ENCODE data around the gene UBAC1.

UBAC1 gene, protein sequence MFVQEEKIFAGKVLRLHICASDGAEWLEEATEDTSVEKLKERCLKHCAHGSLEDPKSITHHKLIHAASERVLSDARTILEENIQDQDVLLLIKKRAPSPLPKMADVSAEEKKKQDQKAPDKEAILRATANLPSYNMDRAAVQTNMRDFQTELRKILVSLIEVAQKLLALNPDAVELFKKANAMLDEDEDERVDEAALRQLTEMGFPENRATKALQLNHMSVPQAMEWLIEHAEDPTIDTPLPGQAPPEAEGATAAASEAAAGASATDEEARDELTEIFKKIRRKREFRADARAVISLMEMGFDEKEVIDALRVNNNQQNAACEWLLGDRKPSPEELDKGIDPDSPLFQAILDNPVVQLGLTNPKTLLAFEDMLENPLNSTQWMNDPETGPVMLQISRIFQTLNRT

DNA sequence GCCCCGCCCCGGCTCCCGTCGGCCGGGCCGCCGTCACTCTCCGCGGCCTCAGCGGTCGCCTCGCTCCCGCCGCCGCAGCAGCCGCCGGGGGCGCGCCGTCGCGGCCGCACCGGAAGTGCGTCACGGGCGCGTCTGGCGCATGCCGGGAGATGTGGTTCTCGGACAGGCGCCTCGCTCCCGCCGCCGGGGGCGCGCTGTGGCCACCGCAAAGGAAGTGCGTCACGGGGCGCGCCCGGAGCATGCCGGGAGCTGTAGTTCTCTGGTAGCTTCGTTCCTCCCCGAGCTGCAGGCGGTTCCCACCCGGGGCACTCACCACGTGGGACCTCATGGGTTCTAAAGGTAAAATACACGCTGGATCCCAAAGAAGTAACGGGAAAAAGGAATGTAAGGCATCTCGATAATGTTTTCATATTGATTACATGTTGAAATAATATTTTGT, at the start of gene UBAC1:
UBAC1 (minus strand) TSS at position 97 of the 439 bp plus-strand sequence. CDS start 211 bp downstream, outside the sequence.
- DNase-seq (ENCODE audit: low read depth): peak; percentile 97

- no peak for DNase-seq (ENCODE audit: low read depth)
Measured at GRCh38 chr9:136010615-136011361, 49.6 kb upstream of the UBAC1 start.

DNA sequence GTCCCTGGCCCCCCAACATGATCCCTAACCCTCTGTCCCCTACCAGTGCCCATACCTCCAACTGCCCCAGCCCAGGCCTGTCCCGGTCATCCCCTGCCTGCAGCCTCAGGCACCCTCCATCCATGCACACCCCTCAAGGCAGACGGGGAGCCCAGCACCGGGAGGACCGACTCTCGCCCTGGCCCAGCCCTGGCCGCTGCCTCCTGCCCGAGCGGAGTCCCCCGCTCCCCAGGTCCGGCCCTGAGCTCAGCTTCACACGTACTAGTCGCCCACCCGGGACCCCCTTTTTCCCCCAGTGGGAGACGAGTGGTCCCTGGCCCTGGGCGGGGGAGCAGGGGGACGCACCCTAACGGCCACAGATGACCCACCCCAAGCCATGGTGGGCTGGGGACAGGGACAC, 49.0 kb upstream of the UBAC1 start:
- DNase-seq (ENCODE audit: low read depth): no peak

DNA sequence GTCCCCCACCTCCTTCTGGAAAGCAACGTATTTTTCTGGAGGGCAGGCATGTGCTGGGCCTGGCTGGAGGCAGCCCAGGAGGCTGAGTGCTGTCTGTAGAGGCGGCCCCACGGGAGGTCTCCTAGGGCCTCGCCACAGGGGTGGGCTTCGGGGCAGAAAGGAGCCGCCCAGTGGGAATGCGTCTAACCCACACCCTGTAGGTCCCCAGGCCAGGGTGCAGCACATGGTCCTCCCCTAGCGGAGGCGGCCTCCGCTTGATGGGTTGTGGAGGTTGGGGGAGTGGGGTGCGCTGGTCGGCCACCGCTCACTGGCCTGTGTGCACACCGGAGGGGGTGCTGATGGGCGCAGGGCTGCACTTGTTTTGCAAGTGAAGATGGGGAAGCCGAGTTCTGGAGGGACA, 48.3 kb upstream of the UBAC1 start:
- no peak for DNase-seq (ENCODE audit: low read depth)

- DNase-seq (ENCODE audit: low read depth): no peak
Measured at GRCh38 chr9:136008693-136008997, 47.5 kb upstream of the UBAC1 start.

GRCh38 chr9:136007934-136008692, 46.9 kb upstream of the UBAC1 start:
- no peak for DNase-seq (ENCODE audit: low read depth)

DNA sequence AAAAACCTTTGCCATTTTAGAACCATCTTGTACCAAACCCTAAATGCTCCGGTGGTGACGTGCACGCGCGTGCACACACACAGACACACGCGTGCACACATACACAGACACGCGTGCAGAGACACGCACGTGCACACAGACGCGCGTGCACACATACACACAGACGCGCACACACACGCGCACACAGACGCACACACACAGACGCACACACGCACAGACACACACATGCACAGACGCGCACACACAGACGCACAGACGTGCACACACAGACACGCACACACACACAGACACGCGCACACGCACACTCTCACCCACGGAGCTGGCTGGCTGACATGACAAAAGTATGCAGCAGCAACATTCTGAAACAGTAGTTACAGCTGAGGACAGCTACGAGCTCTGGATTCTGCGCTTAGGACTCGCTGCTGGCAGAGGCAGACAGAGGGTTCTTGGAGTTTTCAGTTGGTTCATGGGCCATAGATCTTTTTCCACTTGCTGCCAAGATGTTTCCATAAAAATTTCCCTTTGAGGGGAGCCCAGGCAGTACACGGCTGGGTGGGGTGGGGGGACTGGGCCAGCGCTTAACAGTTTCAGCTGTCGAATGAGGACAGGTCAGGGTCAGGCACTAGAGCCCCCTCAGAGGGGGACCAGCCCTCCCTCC, 46.2 kb upstream of the UBAC1 start:
- DNase-seq (ENCODE audit: low read depth): no peak

GRCh38 chr9:136006169-136006568, 45.0 kb upstream of the UBAC1 start:
- DNase-seq (ENCODE audit: low read depth): no peak

- no peak for DNase-seq (ENCODE audit: low read depth)
Measured at GRCh38 chr9:136004712-136005111, 43.5 kb upstream of the UBAC1 start.

DNA sequence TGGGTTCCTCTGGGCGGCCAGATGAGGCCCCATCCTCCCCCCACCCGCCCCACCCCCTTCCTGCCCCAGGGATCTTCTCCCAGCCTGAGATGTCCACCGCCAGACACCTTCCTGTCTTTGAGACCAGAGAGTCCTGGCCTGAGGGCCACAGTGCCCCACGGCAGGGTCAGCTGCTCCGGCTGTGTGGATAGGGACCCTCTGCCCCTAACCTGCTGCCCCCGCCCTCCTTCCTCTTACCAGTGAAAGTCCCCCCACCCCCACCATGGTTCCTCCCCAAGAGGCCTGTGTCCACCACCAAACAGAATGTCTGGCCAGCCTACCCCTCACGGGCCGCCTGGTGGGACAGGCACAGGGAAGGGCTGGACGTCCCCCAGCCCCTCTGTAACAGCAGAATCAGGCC, 43.0 kb upstream of the UBAC1 start:
- no peak for DNase-seq (ENCODE audit: low read depth)

- DNase-seq (ENCODE audit: low read depth): no peak
Measured at GRCh38 chr9:136003411-136004218, 42.4 kb upstream of the UBAC1 start.

GRCh38 chr9:136002881-136003280, 41.7 kb upstream of the UBAC1 start:
- DNase-seq (ENCODE audit: low read depth): no peak

- no peak for DNase-seq (ENCODE audit: low read depth)
Measured at GRCh38 chr9:136002215-136002614, 41.0 kb upstream of the UBAC1 start.

GRCh38 chr9:136001231-136001630, 40.1 kb upstream of the UBAC1 start:
- DNase-seq (ENCODE audit: low read depth): no peak

DNA sequence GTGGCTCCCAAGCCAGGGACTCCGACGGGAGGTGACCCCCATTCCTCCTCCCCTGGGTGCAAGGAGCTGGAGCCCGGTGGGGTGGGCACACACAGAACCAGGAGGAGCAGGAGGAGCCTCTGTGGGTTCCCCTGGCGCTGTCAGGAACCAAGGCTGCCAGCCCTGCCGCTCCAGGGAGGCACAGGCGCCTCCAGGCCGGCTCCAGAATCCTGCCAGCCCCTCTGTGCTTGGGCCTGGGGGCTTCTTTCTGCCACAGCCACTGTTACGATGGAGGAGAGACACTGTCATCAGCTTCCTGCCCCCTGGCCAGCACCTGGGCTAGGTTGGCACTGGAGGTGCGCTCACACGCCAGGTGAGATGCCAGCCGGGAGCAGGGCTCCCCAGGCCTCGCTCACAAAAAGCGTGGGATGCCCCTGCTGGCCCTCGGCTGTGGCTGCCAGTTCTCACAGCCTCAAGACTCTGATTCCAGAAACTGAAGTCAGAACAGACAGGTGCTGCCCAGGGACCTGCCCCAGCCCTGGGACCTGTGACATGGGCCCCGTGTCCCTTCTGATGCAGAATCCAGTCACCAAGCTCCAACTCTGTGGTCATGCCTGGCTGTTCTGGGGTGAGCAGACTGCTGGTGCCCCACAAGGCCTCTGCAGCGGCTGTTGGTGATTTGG, 37.4 kb upstream of the UBAC1 start:
- no peak for DNase-seq (ENCODE audit: low read depth)

GRCh38 chr9:135998016-135998380, 36.8 kb upstream of the UBAC1 start:
- DNase-seq (ENCODE audit: low read depth): no peak

- DNase-seq (ENCODE audit: low read depth): no peak
Measured at GRCh38 chr9:135997090-135998015, 36.2 kb upstream of the UBAC1 start.

DNA sequence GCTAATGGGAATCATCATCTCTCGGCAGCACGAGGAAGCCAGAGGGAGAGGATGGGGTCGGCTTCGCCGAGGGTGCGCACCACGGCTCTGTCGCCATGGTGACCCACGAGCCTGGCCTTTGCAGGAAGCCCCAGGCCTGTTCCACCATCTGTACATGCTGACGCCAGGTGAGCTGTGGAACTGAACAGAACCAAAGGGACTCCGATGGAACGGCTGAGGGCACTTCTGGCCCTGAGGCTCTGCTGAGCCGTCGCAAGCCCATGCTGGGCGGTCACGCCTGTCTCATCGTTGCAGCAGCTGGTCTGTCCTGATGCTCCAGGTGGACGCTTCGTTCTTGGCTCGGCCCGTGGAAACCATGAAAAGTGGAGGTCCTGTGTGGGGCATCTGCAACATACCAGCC, 34.6 kb upstream of the UBAC1 start:
- DNase-seq (ENCODE audit: low read depth): no peak

DNA sequence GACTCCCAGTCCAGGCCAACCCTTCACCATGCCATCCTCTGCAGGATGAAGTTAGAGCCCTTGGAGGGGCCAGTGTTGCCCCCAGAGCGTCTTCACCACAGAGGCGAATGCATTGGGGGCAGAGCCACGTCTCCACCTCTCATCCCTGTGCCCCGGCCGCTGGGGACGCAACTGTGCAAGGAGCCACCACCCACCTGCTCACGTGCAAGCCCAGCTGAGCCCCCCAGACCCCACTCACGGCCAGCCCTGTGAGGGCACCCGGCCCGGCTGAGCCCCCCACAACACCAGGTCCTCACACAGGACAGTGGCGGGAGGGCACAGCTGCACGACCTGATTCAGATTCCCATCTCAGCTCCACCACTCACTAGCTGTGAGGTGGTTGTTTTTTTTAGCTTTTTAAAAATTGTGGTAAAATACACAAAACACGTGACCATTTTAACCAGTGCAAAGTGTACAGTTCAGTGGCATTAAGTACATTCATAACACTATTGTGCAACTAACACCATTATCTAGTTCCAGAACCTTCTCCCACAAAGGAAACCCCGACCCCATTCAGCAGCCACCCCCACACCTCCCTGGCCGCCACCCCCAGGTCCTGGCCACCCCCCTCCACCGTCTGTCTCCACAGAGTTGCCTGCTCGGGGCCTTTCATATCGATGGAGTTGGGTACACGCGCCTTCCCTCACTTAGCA, 33.5 kb upstream of the UBAC1 start:
- no peak for DNase-seq (ENCODE audit: low read depth)

Data from stimulated activated CD8-positive, alpha-beta memory T cell treated with anti-CD3 and anti-CD28 coated beads, Interleukin-12 subunit alpha, Interleukin-12 subunit beta, amount 100 ng/mL, for 4 hours (primary cell).